MM.1S (cell line): ENCODE results near the gene HTR1B.

Experiments used
- EZH2phosphoT487 ChIP-seq: fragments of 300-600 bp; sonication (generic); IDR thresholded peaks from 2 replicates; pipeline ENCODE4 v1.6.1; 2018; ENCODE audit warnings: antibody characterized with exemption, low read length
- TF ChIP-seq, protein P1 (sequence below): fragments of 300-600 bp; sonication (generic); IDR thresholded peaks from 2 replicates; pipeline ENCODE4 v1.5.1; 2016; ENCODE audit warnings: antibody characterized with exemption, low read length, mixed read lengths

DNA sequence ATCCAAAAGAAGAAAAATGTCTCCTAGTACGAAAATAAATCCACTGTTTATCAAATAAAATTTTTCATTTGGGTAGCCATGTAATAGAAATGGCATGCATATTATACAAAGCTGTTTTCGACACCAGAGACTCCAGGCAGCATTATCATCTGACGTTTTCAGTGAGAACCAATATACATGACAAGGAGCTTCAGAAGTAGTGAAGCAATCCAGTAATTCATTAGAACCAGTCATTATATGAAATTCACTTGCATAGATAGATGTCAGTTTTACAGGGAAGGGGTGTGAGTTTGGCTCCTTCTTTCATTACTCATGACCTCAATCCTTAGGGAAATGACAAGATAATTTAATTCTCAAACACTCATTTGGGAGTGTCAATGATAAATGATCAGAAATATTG, 14.7 kb downstream of the HTR1B start:
- TF ChIP-seq, protein P1, sequence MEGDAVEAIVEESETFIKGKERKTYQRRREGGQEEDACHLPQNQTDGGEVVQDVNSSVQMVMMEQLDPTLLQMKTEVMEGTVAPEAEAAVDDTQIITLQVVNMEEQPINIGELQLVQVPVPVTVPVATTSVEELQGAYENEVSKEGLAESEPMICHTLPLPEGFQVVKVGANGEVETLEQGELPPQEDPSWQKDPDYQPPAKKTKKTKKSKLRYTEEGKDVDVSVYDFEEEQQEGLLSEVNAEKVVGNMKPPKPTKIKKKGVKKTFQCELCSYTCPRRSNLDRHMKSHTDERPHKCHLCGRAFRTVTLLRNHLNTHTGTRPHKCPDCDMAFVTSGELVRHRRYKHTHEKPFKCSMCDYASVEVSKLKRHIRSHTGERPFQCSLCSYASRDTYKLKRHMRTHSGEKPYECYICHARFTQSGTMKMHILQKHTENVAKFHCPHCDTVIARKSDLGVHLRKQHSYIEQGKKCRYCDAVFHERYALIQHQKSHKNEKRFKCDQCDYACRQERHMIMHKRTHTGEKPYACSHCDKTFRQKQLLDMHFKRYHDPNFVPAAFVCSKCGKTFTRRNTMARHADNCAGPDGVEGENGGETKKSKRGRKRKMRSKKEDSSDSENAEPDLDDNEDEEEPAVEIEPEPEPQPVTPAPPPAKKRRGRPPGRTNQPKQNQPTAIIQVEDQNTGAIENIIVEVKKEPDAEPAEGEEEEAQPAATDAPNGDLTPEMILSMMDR, result no peak
- TF ChIP-seq EZH2phosphoT487, result no peak
